Amygdala (tissue), 56 donors: ENCODE results near the gene OAS3.
"Not testable (repeated sequence)": the region's sequence is repeated elsewhere in the genome, so short reads cannot be mapped to it uniquely, and the experiment has no call there.

Experiments
- DNase-seq, 56 donors: peaks; one replicate each; lab custom pipeline; 2025; lab: John Stamatoyannopoulos, UW

OAS3 gene

GRCh38 chr12:112916270-112916669, 22.0 kb upstream of the OAS3 start:
- DNase-seq, result no peak

GRCh38 chr12:112919121-112919520, 19.2 kb upstream of the OAS3 start:
- DNase-seq, result no peak

GRCh38 chr12:112924986-112925385, 13.3 kb upstream of the OAS3 start:
- no peak for DNase-seq

GRCh38 chr12:112926416-112927033, 11.7 kb upstream of the OAS3 start:
- DNase-seq, result not testable (repeated sequence)

GRCh38 chr12:112927475-112927874, 10.8 kb upstream of the OAS3 start:
- no peak for DNase-seq

- no peak for DNase-seq
Measured at GRCh38 chr12:112927925-112928324, 10.3 kb upstream of the OAS3 start.

- DNase-seq, result no peak
Measured at GRCh38 chr12:112928978-112929377, 9.3 kb upstream of the OAS3 start.

- DNase-seq, result no peak
Measured at GRCh38 chr12:112929715-112930114, 8.6 kb upstream of the OAS3 start.

- DNase-seq, result no peak
Measured at GRCh38 chr12:112930350-112930749, 7.9 kb upstream of the OAS3 start.

- no peak for DNase-seq
Measured at GRCh38 chr12:112932485-112933128, 5.7 kb upstream of the OAS3 start.

GRCh38 chr12:112933129-112933505, 5.2 kb upstream of the OAS3 start:
- DNase-seq, result no peak

- no peak for DNase-seq
Measured at GRCh38 chr12:112936264-112936663, 2.0 kb upstream of the OAS3 start.

GRCh38 chr12:112936927-112937326, 1.3 kb upstream of the OAS3 start:
- no peak for DNase-seq

- no peak for DNase-seq
Measured at GRCh38 chr12:112938751-112939150, 477 bp downstream of the OAS3 start.

GRCh38 chr12:112939761-112940381, 1.6 kb downstream of the OAS3 start:
- DNase-seq, result no peak

- DNase-seq, result no peak
Measured at GRCh38 chr12:112941528-112942335, 3.5 kb downstream of the OAS3 start.

- no peak for DNase-seq
Measured at GRCh38 chr12:112942572-112942971, 4.3 kb downstream of the OAS3 start.

- no peak for DNase-seq
Measured at GRCh38 chr12:112944024-112944690, 5.9 kb downstream of the OAS3 start.

GRCh38 chr12:112945515-112945914, 7.2 kb downstream of the OAS3 start:
- no peak for DNase-seq

GRCh38 chr12:112946236-112947000, 8.1 kb downstream of the OAS3 start:
- DNase-seq, result no peak
